GM19193 (cell line): ENCODE measurements around the gene CRYBA2.

Experiments
- POLR2A ChIP-seq: IDR thresholded peaks from 4 replicates; pipeline ENCODE4 v1.6.1; 2011; ENCODE audit not compliant: insufficient read depth, insufficient read length; ENCODE audit errors: extremely low read depth

Gene CRYBA2

GRCh38 chr2:218993345-218994315 is at the start of gene CRYBA2:
TSS of gene CRYBA2 (minus strand) at chr2:218993422. CDS start at chr2:218993176, 246 bp downstream.
- TF ChIP-seq POLR2A, result no peak

- no peak for TF ChIP-seq POLR2A
Measured at GRCh38 chr2:219042750-219043149, 49.5 kb upstream of the CRYBA2 start.

GRCh38 chr2:219042157-219042556 is 48.9 kb upstream of the CRYBA2 start:
- no peak for TF ChIP-seq POLR2A

DNA sequence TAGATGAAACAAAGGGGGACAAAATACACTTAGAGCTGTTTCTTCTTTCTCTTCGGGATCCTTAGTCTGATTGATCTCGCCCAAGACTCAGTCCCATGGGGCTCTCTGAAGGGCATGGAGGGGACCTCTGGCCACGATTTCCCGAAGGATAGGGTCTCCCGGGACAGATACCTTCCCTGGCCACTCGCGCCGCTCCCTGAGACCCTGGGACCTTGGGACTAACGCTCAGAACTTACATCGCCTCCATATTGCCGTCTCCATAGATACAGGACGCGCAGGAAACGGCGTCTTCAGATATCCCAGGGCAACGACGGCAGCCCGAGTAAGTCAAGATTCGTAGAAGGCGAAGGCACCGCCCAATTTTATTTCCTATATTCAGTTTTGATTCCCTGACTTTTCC is 48.0 kb upstream of the CRYBA2 start, which contains the start of gene CFAP65:
Gene CFAP65 (minus strand): TSS at position 265 of the 400 bp plus-strand sequence. CDS start 2,468 bp downstream, outside the sequence.
- TF ChIP-seq POLR2A, result no peak

DNA sequence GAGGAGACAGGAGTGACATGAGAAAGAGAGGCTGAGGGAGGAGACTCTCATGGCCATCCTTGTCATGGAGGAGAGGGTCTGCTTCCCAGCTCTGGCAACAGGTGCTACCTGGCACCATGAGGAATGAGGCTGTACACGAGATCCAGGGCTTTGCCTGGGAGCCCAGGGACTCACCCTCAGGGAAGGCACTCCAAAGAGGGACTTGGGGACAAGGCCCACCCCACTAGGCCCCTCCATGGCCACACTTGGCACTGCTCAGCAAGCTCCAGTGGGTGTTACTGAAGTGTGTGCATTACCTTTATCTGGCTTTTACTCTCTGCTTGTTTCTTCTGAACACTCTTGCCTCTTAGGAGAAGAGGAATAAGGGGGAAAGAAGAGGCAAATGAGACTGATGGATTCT is 45.4 kb upstream of the CRYBA2 start:
- no peak for TF ChIP-seq POLR2A

GRCh38 chr2:219037783-219038499 is 44.7 kb upstream of the CRYBA2 start:
- no peak for TF ChIP-seq POLR2A

- no peak for TF ChIP-seq POLR2A
Measured at GRCh38 chr2:219035942-219036341, 42.7 kb upstream of the CRYBA2 start.

DNA sequence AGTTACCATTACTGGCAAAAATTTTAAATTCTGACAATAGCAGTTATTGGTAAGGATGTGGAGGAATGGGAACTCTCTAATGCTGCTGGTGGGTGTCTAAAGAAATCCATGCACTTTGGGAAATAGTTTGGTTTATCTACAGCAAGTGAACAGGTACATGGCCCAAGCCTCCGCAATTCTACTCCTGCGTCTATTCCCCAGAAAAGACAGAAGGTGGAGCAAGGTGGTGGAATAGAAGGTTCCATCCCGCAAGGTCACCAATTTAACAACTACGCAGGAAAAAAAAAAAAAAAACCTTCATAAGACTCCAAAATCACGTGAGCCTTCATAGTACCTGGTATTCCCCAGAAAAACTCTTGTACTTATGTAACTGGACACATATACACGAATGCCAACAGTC is 41.6 kb upstream of the CRYBA2 start:
- no peak for TF ChIP-seq POLR2A

DNA sequence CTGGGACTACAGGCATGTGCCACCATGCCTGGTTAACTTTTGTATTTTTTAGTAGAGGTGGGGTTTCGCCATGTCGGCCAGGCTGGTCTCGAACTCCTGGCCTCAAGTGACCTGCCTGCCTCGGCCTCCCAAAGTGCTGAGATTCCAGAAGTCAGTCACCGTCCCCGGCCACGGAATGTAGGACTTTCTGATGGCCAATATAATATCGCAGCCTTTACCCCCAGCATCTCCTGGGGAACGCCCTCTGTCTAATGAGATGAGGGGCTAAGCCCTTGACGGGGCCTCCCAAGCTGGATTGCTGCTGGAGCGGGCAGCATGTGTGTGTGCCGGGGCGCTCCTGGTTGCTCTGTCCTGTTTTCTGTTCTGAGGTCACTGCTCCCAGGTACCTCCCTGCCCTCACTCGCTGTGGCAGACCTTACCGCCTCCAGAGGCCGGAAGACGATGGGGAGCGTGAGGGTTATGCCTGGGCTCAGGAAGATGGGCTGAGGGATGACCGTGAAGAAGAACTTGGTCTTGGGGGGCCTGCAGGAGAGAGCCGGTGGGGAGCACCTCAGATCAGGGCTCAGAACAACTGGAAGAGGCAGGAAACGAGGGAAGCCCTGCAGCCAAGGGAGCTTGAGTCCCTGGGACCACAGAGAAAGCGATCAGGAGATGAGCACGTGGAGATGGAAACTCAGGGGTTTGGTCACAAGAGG is 39.0 kb upstream of the CRYBA2 start:
- no peak for TF ChIP-seq POLR2A

DNA sequence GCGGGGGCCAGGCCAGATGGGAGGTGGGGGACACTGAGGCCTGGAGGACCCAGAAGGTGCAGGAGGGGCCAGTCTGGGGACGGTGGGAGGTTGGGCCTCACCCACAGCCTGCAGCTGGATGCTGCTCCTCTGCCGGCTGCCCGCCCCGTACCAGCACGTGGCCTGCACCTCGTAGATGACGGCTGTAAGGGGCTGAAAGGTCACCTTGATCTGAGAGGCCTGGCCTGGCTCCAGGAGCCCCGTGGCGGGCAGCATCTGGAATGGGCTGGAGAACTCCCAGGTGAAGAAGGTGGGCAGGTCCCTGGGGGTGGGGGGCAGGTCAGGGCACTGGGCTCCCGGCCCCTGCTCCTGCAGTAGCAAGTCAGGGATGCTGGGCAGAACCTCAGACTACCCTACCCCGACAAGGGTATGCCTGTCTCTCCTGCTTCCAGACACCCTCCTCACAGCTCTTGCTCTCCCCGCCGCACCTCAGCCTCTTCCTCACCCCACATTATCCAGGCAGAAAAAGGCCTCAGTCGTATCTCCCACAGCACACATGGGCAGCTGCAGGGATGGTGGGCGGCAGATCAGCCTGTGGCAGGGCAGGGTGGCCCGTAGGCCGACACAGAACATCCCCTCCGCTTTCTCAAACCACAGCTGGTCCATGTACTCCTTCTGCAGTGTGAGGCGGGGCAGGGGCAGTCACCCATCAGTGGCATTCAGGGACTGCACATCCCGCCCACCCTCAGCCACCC is 38.0 kb upstream of the CRYBA2 start:
- no peak for TF ChIP-seq POLR2A

DNA sequence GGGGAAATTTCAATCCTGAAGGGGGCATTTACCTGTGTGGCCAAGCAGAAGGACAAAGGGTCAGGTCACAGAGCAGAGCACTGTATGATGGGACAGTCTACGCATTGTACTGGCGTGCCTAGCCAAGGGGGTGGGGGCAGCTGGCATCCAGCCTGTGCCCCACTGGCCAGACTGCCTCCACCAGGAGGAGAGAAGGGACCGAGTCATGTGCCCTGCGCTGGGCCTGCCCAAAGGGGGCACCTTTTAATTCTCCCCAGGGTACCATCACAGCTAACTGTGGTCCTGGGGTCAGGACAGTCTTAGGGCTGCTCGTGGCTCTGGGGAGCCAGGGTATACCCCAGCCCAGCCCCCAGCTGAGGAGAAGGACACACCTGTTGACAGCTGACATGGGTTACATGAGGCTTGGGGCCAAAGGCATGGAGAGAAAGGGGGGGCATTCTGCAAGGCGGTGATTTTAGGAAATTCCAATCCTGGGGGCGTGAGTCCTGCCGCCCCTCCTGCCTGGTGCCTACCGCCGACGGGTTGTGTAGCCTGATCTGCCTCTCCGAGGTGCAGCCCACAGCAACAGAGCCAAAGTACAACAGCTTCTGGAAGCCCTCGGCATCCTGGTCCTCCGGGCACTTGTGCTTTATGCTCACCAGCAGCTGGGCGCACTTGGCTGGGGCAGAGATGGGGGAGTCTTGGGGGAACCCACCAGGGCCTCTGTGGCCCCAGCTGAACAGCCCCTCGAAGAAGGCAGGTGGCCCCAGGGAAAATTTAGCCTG is 37.1 kb upstream of the CRYBA2 start:
- no peak for TF ChIP-seq POLR2A

GRCh38 chr2:219029829-219030165 is 36.6 kb upstream of the CRYBA2 start:
- no peak for TF ChIP-seq POLR2A

- no peak for TF ChIP-seq POLR2A
Measured at GRCh38 chr2:219028996-219029828, 36.0 kb upstream of the CRYBA2 start.
